Measurements from ENCODE around the gene PRKN.

DNA sequence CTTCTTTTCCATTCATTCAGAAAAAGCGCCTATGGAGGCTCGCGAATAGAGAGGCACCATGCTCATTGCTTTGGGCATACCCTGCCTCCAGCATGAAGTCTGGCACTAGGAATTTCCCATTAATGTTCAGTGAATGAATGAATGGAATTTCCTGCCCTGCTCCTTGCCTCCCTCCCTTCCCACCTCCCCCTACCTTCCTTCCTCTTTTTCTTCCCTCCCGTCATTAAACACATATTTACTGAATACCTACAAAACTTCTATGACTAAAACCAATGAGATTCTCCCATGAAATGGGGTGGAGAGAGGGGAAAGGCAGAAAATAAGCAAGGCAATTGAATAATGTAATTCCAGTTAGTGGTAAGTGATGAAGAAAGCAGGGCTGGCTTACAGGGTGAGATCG lies 1239.9 kb downstream of the PRKN start:
- TF ChIP-seq ZNF197 (CRISPR knock-in tag; IDR thresholded peaks at IDR 0.05; ENCODE audit: low read depth), result no peak
- no peak for TF ChIP-seq POLR2A (conservative IDR thresholded peaks at IDR 0.05)
- no peak for TF ChIP-seq ZNF124 (CRISPR knock-in tag; IDR thresholded peaks at IDR 0.05)
- TF ChIP-seq PRPF4 (IDR thresholded peaks at IDR 0.05; ENCODE audit: insufficient read depth, low read depth, low read length, poor library complexity, severe bottlenecking), result no peak
